GM21360 (cell line): ENCODE results near the gene ENDOD1.

ENCODE experiments used
- ATAC-seq: cut with Tn5 transposase; IDR thresholded peaks from one replicate; pipeline ENCODE4 v1.9.1; 2021; ENCODE audit warnings: mild to moderate bottlenecking, moderate library complexity; ENCODE audit not compliant: unreplicated experiment

Gene ENDOD1

GRCh38 chr11:95140397-95141033 is 50.9 kb downstream of the ENDOD1 start:
- ATAC-seq, result no peak

GRCh38 chr11:95142431-95142830 is 52.8 kb downstream of the ENDOD1 start:
- ATAC-seq, result no peak

DNA sequence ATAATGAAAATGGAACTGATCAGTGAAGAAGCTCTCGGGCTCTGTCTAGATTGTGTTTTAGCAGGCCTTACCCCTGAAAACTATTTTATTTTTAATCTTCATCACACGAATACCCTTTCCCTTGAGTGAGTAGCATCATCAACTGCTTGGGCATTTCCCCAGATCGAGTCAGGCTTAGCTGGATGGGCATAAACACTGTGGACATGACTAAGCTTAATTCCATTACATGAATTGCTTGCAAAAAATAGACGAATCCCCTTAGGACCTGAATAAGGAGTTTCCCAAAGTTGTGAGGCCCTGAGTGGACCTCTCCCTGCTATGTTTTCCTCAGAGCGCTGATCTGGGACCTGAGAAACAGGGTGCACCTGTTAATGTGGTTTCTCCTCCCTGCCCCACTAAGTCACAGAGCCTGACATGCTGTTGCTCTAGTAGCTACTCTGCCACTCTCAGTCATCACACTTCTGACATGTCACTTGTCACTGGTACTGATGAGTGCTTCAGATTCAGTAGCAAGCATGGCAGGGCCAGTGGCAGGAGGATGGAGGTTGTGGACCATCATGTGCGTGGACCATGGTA is 53.5 kb downstream of the ENDOD1 start:
- ATAC-seq, result no peak

DNA sequence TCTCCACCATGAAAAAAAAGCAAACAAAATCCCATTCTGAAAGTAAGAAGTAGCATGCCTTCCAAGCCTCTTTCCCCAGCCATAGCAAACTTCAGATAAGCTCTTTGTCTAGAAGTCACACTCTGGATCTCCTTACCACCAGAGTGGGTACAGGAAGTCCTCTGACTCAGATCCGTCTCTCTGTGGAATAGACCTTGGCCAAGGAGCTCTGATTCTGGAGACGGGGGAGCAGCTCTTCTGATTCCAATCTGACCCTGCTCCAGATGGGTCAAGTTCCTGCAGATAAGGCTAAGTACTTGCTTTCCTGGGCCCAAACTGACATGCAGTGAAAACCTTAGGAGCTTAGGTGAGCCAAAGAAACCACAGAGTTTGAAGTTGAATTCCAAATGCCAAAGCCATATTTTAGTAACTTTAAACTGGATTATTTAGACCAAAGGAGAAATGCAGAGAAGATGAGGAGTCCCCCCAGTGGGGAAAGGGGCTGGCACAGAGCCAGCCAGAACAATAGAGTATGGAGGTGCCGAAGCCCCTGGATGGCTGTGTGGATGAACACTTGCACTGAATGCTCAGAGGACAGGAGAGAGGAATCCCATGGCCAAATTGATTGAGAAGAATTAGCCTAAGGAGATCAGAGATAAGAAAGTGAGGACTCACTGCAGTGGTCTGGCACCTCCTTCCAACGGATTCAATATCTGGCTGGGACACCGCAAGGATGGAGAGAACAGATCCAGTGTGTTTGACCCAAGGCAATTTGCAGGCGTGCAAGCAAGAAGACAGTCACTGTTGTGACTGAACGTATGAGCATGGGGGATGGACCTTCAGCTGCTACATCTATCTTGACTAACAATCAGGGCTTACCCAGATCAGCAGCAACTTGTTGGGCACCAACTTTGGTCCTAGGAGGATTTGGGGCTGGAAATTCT is 54.9 kb downstream of the ENDOD1 start:
- no peak for ATAC-seq

DNA sequence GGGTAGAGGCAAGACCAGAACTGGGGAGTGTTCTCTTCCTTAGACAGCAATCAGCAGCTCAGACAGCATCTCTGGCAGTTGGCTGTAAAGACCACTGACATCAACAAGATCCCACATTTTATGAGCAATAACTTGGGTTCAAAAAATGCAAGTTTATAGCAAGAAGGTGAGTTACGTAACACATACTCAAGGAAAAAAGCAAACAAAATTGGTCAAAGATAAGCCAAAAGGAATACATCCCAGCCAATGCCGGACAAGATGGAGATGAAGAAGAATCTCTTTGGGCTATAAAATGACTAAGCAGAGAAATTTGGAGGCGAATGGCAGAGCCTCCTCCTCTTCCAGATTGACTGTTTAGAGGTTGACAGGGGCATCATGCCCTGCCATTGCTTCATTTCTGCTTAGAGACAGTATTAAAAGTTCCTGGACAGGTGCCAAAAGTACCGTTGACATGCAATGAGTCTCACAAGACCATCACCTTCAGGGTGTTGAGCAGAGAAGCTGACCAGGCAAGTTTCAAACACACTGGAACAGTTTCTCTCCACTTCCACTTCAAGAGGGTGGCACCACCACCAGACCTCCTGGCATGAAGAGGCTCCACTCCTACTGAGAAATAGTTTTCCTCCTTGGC is 55.9 kb downstream of the ENDOD1 start:
- no peak for ATAC-seq

DNA sequence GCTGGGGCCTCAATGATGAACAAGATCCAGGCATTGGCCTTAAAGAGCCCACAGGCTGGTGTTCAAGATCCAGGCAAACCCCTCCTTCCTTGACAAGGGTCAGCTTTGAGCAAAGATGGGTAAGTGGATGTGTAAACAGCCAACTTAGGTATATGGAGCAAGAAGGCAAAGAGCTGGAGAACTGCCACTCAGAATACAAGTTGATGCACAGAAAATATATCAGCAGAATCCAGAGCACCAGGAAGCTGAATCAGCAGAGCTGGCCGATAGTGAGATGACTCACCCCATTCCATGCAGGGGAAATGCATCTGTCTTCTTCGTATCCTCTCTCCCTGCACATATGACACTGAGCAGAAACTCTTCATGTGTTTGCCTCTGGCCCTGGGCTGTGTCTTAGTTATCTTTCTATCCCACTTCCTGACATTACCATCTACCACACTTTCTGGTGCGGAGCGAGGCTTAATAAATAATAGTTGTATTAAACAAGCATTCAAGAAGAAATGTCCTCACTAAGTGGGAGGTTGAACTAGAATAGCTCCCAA is 57.8 kb downstream of the ENDOD1 start:
- no peak for ATAC-seq

- ATAC-seq, result no peak
Measured at GRCh38 chr11:95148406-95148805, 58.8 kb downstream of the ENDOD1 start.

GRCh38 chr11:95148938-95149337 is 59.3 kb downstream of the ENDOD1 start:
- ATAC-seq, result no peak

DNA sequence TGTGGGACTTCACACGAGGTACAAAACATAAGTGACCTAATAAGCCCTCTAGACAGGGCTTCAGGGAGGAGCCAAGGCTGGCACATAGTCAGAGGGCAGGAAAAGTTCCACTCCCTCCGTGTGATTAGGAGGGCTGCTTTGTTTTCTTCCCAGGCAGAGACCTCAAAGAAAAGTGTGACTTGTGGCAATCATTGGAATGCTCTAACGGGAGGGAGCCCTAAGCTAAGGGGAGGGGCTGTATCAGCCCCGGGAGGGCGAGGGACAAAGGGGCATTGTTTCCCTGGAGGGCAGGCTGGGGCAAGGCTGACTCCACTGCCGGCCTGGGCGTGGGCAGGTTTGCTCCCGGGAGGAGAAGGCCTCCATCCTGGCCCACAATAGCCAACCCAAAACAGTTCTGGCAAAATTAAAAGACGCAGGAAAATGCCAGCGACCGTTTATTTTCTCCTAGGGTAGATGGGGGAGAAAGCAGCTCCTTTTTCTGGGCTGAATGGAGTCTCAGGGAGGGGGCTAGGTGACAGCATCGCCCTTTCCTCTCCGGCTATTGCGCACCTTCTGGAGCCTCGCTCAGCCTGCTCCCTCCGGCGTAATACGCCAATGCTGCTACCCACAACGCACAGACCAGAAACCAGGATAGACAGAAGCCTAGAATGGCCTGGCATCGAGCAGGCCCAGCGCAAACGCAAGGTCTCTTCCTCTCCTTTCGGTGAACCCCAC is 60.2 kb downstream of the ENDOD1 start:
- ATAC-seq, result no peak

GRCh38 chr11:95150956-95151684 is 61.5 kb downstream of the ENDOD1 start:
- ATAC-seq, result peak; percentile 91

DNA sequence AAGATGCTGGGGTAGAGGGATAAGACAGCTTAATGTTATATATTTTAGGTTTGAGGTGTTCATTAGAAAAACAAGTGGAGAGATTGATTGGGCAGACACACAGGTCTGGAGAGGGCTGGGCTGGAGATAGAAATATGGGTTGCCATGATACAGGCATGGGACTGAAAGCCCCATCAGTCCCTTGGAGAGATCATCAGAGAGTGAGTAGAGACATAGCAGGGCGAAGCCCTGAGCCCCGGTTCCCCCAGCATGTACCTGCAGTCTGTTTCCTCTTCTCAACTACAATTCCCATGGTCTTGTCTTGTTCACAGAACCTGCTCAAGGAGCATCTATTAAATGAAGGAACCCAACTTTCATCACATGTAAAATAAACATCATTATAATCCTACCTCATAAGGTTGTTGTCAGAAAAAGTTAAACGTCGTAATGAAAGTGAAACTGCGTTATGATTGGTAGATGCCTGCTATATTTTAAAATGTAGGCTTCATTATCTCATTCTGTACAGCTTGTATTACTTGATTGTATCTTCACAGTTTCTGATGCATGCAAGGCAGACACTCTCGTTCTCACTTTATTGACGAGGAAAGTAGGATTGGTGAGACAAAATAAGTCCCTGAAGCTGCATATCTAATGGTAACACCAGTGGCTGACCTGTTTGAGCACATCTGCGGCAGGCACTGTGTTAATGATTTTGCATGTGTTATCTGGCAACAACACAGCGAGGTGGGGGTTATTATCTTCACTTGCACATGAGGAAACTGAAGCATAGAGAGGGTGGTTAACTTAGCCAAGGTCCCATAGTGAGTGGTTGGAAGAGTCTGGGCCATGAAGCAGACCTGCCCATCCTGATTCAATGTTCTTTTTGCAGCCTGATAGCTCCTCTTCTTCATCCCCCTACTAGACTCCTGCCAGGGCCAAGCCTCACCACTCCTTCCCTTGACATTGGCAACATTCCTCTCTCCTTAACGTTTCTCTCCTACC is 63.5 kb downstream of the ENDOD1 start:
- ATAC-seq, result no peak

GRCh38 chr11:95153857-95154246 is 64.2 kb downstream of the ENDOD1 start:
- no peak for ATAC-seq

DNA sequence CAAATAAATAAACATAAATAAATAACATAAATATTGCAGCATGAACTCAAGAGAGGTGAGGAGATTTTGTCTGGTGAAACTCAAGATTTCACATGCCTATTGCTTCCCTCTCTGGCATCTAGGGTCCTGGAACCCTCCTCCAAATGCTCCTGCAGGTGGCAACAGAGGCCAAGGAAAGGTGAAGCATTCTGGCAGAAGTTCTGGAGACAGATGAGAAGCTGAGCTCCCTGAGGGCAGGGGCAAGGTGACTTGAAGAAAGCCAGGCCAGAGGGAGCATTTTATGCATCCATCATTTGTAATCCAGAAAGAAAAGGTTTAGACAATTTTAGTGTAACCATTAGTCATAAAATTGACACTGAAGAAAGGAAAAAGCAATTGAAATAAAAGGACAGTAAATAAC is 64.9 kb downstream of the ENDOD1 start:
- ATAC-seq, result no peak

DNA sequence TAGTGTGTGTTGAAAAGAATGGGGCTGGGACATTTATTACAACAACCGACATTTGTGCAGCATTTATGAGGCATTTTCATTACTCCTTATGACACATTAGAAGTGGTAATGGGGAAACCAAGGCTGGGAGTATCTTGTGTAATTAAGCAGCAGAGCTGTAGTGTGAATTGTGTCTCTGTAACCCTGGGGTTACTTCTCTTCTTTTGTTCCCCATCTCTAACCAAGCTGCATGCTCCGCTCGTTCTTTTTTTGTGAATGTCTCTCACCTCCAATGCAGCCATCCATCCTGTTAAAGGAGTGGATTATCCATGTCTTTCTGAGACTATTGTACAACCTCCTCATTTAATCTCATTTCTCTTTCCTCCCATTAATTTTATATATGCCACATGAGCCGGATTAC is 65.7 kb downstream of the ENDOD1 start:
- no peak for ATAC-seq

- ATAC-seq, result no peak
Measured at GRCh38 chr11:95156133-95156721, 66.6 kb downstream of the ENDOD1 start.

DNA sequence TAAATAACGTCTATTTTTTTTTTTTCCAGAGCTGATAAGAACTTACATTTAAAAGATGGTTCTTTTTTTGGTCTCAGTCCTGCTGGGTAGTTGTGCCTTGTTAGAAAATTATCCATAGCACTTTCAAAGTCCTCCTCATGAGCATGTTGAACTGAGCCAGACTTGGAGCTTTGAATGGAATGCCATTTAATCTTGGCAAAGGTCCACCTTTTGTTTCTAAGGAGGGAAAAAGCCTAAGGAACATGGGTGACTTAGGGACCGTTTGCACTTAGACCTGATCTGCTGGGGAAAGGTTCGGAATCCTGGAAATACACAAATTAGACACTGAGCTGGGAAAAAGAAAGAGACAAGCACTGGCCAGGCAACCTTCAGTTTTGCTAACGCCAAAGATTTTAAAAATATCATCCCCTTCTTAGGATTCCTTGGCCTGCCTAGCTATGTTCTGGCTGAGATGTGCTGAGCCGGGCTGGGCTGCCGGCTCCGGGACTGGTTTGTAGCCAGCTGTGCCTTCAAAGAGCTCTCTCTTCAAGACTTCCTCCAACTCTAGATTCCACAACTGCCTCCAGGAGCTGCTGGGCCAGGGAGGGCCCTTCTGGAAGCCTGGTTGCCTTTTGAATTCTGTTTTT is 67.4 kb downstream of the ENDOD1 start:
- no peak for ATAC-seq

DNA sequence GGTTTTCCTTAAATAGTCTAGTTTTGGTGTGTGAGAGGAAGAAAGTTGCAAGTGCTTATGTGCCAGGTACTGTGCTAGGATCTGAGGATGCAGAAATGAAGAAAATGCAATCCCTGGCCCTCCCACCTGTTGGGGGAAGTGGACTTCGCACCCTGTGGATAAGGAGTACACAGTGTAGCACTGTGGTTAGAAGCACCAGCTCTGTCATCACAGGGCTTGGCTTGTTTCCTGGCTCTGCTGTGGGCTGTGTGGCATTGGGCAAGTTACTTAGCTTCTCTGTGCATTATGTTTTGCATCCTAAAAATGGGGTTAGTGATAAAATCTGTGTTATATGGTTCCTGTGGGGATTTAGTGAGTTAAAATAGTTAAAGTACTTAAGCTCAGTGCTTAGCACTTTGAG is 68.2 kb downstream of the ENDOD1 start:
- ATAC-seq, result no peak

- no peak for ATAC-seq
Measured at GRCh38 chr11:95161248-95161647, 71.6 kb downstream of the ENDOD1 start.
